Hepatocyte (in vitro differentiated cells): ENCODE data around the gene INSR. TPM values are rescaled to one million over a fixed set of nuclear protein-coding genes. Genes with fewer than 3 reads are reported as not detected.
A peak's percentile ranks its signal among the peaks of the same experiment; 100 is the strongest.

Source experiments
- DNase-seq: peaks from one replicate; pipeline ENCODE4 v3.0.0-alpha.2; 2016; ENCODE audit warnings: low spot score
- H2AFZ ChIP-seq: fragments of 200-600 bp; sonication (generic); 2 replicates; pipeline ENCODE4 v1.6.0; 2016; ENCODE audit warnings: antibody characterized with exemption, mild to moderate bottlenecking
- H3K27ac ChIP-seq: fragments of 200-600 bp; sonication (generic); 2 replicates; pipeline ENCODE4 v1.5.1; 2016; ENCODE audit warnings: mild to moderate bottlenecking
- H3K27me3 ChIP-seq: fragments of 200-600 bp; sonication (generic); 2 replicates; pipeline ENCODE4 v1.6.1; 2016
- H3K36me3 ChIP-seq: fragments of 200-600 bp; sonication (generic); replicated peaks from 2 replicates; pipeline ENCODE4 v1.5.1; 2016; ENCODE audit warnings: low read depth; ENCODE audit not compliant: insufficient read depth
- H3K4me1 ChIP-seq: fragments of 200-600 bp; sonication (generic); 2 replicates; pipeline ENCODE4 v1.5.1; 2016; ENCODE audit warnings: mild to moderate bottlenecking, moderate library complexity; ENCODE audit not compliant: insufficient read depth
- H3K4me2 ChIP-seq: fragments of 200-600 bp; sonication (generic); 2 replicates; pipeline ENCODE4 v1.6.0; 2016
- H3K4me3 ChIP-seq: fragments of 200-600 bp; sonication (generic); 2 replicates; pipeline ENCODE4 v1.5.1; 2016; ENCODE audit warnings: mild to moderate bottlenecking
- H3K79me2 ChIP-seq: fragments of 200-600 bp; sonication (generic); 2 replicates; pipeline ENCODE4 v1.6.0; 2017; ENCODE audit warnings: mild to moderate bottlenecking
- H3K9me2 ChIP-seq: fragments of 200-600 bp; sonication (generic); replicated peaks from 2 replicates; pipeline ENCODE4 v1.6.0; 2017; ENCODE audit warnings: mild to moderate bottlenecking; ENCODE audit not compliant: insufficient read depth
- H3K9me3 ChIP-seq: fragments of 200-600 bp; sonication (generic); 2 replicates; pipeline ENCODE4 v1.5.1; 2016; ENCODE audit warnings: low read depth, mild to moderate bottlenecking
- H4K20me1 ChIP-seq: fragments of 200-600 bp; sonication (generic); 2 replicates; pipeline ENCODE4 v1.6.0; 2016; ENCODE audit warnings: mild to moderate bottlenecking; ENCODE audit not compliant: insufficient read depth, poor library complexity, severe bottlenecking
- EZH2 ChIP-seq: fragments of 200-600 bp; sonication (generic); IDR thresholded peaks from 2 replicates; pipeline ENCODE4 v1.6.1; 2016; ENCODE audit warnings: antibody characterized with exemption, mild to moderate bottlenecking, borderline replicate concordance
- EZH2phosphoT487 ChIP-seq: fragments of 200-600 bp; sonication (generic); IDR thresholded peaks from one replicate; pipeline ENCODE4 v1.6.1; 2018; ENCODE audit warnings: antibody characterized with exemption, mild to moderate bottlenecking, low read depth, moderate library complexity; ENCODE audit not compliant: unreplicated experiment, severe bottlenecking
- WGBS: methylation state at CpG from one replicate; pipeline ENCODE4 v1.1.6; 2016; ENCODE audit warnings: low lambda C conversion rate; ENCODE audit errors: missing lambda C conversion rate; 5-methylcytosine and 5-hydroxymethylcytosine counted together
- polyA plus RNA-seq: library from polyadenylated mRNA; unstranded; fragments of >200 nt; fragmentation: Nextera tagmentation; extraction: Ambion mirVana; gene quantifications from 2 replicates; pipeline ENCODE4 v1.2.1, GENCODE V29; 2016
- total RNA-seq: library from RNA; depleted of rRNA; stranded (reverse); fragments of >200 nt; gene quantifications from 2 replicates; pipeline ENCODE4 v1.2.3, GENCODE V29; 2014
- TF ChIP-seq, protein P1 (sequence below): fragments of 200-600 bp; sonication (generic); IDR thresholded peaks from 2 replicates; pipeline ENCODE4 v1.5.1; 2016; ENCODE audit warnings: antibody characterized with exemption, mild to moderate bottlenecking; ENCODE audit not compliant: poor library complexity

Gene INSR
- total and polyA plus RNA-seq, 2 experiments from 2014 or later = 17.0 to 59.0 TPM

DNA sequence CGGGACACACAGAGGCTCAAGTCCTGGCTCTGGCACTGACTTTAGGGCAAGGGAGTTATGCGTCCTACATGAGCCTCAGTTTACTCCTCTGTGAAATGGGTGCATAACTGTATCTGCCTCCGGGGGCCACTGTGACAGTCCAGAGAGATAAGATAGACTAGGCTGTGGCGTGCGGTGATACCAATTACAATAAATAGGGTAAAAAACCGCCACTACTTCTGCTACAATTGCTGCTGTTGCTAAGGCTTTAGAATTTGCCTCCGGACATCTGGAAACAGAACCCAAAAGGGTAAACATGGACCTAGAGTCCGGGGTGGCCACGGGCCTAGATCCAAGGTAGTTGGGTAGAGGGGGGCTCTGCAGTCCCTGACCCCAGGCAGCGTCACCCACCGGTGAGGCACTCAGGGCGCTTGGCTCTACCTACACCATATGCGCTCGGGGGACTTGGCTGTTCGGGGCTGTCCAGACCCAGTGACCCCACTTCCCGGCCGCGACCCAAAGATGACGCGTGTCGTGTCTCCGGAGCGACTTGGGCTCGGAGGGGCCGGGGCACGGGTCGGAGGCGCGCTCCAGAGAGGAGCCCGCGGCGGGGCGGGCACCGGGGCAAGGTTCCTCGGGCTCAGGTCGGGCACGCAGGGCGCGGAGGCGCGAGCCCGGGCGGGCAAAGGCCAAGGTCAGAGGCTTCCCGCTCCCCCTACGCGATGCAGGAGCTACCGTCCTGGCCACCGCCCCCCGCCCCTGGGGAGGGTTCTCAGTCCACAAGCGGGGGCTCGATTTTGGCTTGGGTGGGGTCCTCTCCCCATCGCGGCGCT lies 1.1 kb downstream of the INSR start:
- Histone ChIP-seq H3K4me2 (peak overlapping the region; percentile 92), H3K27ac (peak overlapping the region; percentile 95), H3K79me2 (peaks cover 57% of the 10 kb centered on the region), H2AFZ (peak overlapping the region; percentile 94), H3K4me1 (peaks cover 14% of the 10 kb centered on the region), H3K27me3 (no peaks in the 10 kb centered on the region), H3K4me3 (peak overlapping the region; percentile 98), H4K20me1 (peaks cover 40% of the 10 kb centered on the region), H3K9me2 (no peaks in the 10 kb centered on the region), H3K9me3 (no peaks in the 10 kb centered on the region), H3K36me3 (no peaks in the 10 kb centered on the region)
- DNase-seq = peak; percentile 66
- no peak for TF ChIP-seq EZH2phosphoT487
- TF ChIP-seq EZH2 = no peak
- TF ChIP-seq, protein P1, sequence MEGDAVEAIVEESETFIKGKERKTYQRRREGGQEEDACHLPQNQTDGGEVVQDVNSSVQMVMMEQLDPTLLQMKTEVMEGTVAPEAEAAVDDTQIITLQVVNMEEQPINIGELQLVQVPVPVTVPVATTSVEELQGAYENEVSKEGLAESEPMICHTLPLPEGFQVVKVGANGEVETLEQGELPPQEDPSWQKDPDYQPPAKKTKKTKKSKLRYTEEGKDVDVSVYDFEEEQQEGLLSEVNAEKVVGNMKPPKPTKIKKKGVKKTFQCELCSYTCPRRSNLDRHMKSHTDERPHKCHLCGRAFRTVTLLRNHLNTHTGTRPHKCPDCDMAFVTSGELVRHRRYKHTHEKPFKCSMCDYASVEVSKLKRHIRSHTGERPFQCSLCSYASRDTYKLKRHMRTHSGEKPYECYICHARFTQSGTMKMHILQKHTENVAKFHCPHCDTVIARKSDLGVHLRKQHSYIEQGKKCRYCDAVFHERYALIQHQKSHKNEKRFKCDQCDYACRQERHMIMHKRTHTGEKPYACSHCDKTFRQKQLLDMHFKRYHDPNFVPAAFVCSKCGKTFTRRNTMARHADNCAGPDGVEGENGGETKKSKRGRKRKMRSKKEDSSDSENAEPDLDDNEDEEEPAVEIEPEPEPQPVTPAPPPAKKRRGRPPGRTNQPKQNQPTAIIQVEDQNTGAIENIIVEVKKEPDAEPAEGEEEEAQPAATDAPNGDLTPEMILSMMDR = no peak
- WGBS = 13% methylated on average over 38 of the region's 54 CpGs

DNA sequence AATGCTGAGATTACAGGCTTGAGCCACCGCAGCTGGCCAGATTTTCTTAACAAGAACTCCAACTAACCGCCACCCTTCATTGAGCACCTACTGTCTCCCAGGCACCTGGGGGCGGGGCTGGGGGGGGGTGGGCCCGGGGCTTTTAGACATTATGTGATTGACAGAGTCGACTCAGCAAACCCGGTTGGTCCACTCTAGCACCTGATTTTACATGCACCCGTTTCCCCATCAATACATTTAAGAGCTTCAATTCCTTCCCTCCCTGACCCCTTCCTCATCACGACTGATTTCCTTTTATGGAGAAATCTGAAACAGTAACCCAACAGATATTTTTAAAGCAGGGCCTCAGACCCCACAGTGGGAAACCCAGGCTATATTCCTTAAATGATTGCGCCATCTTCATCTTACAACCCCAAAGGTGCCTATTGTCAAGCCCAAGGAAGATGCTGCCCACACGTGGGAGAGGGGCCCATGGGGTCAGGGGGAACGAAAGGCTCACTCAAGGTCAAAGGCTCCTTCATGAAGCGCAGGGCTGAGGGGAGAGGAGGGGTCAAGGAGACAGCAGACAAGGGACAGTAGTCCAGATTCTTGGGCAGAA lies 1.8 kb downstream of the INSR start:
- Histone ChIP-seq H3K9me2 (no peaks in the 10 kb centered on the region), H3K9me3 (no peaks in the 10 kb centered on the region), H3K27ac (no peak overlapping the region), H3K4me2 (peak overlapping the region; percentile 92), H2AFZ (no peak overlapping the region), H3K4me3 (peak overlapping the region; percentile 98), H3K79me2 (peaks cover 64% of the 10 kb centered on the region), H3K4me1 (peaks cover 19% of the 10 kb centered on the region), H4K20me1 (peaks cover 47% of the 10 kb centered on the region), H3K36me3 (no peaks in the 10 kb centered on the region), H3K27me3 (no peaks in the 10 kb centered on the region)
- WGBS = 71% methylated on average over 12 of the region's 12 CpGs
- TF ChIP-seq, protein P1 = no peak
- no peak for TF ChIP-seq EZH2
- DNase-seq = no peak

DNA sequence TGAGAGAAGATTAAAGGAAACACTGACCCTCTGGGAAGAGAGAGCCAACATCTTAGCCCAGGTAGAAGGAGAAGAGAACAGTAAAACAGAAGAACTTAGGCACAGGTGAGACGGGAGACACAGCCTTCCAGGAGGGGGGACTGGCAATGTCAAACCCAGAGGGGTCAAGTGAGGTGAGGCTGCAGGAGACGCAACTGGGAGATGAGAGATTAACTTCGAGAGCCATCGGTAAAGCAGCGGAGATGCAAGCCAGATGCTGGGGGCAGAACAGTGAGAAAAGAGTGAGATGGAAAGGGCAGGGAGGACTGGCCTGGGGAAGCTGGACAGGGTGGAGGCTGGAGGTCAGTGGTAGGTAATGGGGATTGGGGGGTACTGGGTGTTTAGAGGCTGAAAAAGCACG lies 5.2 kb downstream of the INSR start:
- TF ChIP-seq, protein P1 = no peak
- no peak for TF ChIP-seq EZH2phosphoT487
- no peak for TF ChIP-seq EZH2
- Histone ChIP-seq H3K36me3 (no peaks in the 10 kb centered on the region), H3K27me3 (no peaks in the 10 kb centered on the region), H3K9me2 (no peaks in the 10 kb centered on the region), H3K9me3 (no peaks in the 10 kb centered on the region), H2AFZ (no peak overlapping the region), H3K4me3 (no peak overlapping the region), H3K27ac (no peak overlapping the region), H4K20me1 (peaks cover 66% of the 10 kb centered on the region), H3K4me2 (no peak overlapping the region), H3K4me1 (peaks cover 13% of the 10 kb centered on the region), H3K79me2 (peaks cover 94% of the 10 kb centered on the region)
- DNase-seq = no peak
- WGBS = 60% methylated on average over 6 of the region's 6 CpGs
